HG03095 (cell line): ENCODE results near the gene TFAM.
"Not testable (repeated sequence)": the region's sequence is repeated elsewhere in the genome, so short reads cannot be mapped to it uniquely, and the experiment has no call there.

Experiments
- ATAC-seq: cut with Tn5 transposase; IDR thresholded peaks from one replicate; pipeline ENCODE4 v1.9.1; 2021; ENCODE audit warnings: moderate library complexity; ENCODE audit not compliant: unreplicated experiment

TFAM gene

DNA sequence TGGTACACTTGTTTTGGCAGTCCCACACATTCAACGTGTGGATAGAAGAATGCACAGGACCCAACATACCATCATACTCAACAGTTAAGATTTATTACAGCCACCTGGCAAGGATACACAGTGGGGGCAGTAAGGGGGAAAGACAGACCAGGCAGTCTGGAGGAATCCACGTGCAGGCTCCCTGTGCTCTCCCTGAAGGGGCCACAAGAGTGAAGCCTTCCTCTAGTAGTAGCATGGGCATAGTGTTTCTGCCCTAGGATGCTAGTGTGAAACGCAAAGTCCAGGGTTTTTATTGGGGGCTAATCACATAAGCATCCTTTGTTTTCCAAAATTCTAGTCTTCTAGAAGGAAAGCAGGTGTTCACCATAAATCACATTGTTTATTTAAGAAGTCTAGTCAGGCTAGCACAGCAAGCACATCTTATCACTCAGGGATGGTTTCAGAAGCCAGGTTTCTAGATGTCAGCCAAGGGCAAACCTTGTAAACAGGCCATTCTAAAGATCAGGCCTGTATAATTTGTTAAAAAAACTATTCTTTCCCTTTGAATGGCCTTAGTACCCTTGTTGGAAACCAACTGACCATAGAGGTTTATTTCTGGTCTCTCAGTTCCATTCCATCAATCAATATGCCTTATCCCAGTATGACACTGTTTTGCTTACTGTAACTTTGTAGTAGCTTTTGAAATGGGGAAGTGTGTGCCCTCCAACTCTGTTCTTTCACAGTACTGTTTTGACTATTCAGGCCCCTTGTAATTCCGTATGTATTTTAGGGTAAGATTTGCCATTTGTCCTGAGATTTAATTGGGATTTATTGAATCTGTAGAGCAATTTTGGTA, 12.4 kb upstream of the TFAM start:
- peak; percentile 60 for ATAC-seq

DNA sequence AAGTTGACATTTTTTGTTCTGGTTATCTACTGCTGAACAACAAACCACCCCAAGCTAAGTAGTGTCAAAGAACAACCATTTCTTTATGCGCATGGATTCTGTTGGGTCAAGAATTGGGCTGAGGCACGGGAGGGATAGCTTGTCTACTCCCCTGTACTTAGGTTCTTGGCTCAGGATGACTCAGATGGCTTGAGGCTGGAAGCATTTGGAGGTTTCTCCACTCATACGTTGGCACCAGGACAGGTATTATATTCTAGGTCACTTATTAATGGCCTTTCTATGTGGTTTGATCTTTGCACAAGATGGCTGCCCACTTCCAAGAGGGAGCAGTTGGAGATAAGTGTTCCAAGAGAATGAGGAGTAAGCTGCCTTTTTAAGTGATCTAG, 11.8 kb upstream of the TFAM start:
- ATAC-seq, result no peak

DNA sequence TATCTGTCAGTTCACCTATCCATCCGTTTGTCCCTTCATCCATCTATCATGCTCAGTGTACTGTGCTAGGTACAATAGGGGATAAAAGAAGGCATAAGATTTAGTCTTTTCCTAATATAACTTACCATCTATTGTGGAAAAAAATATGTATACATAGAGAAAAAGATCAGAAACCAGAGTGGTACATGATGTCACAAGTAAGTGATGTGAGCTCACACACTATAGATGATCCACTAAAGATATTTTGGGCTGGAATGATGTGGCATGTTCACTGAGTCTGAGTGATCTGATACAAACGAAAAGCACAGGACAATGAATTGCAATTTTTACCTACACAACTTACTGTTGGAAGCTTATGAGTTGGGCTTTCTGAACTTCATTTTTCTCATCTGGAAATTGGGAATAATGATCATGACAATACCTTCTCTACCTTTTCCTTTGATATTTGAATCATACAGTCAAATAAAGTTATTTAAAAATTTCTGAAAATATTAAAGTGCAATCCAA, 2.7 kb upstream of the TFAM start:
- no peak for ATAC-seq

DNA sequence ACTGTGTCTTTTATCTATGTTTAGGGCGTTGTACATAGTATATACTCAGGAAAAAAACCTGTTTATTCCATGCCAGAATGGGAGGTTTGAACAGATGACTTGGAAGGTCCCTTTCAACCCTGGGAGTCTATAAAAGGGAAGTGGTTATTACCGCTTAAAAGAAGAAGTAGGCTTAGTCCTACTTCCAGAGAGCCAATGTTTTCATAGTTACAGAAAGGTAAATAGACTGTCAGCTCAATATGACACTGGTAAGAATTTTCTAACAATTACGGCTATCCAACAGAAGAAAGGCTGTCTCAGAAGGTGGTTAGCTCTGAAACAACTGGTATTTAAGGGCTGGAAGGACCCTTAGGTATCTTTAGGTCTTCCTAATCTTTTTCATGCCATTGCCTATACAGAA, 1.1 kb upstream of the TFAM start:
- peak; percentile 42 for ATAC-seq

DNA sequence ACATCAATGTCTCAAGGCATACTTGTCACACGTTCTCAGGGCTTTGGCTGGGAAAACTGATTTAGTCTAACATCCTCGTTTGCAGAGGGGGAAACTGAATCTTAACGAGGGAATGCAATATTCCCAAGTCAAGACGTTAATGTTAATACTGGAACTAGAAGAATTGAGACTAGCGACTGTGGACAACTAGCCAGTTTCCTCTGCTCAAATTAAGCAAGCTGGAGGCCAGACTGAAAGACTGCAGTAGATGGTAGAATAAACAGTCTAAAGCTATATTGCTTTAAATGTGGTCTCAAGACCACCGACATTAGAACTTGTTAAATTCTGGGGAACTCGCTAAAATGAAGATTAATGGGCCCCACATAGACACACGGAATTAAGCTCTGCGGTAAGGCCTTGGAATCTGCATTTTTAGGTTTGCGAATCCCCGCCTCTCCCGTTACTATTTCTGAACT, 639 bp upstream of the TFAM start:
- ATAC-seq, result peak; percentile 0

DNA sequence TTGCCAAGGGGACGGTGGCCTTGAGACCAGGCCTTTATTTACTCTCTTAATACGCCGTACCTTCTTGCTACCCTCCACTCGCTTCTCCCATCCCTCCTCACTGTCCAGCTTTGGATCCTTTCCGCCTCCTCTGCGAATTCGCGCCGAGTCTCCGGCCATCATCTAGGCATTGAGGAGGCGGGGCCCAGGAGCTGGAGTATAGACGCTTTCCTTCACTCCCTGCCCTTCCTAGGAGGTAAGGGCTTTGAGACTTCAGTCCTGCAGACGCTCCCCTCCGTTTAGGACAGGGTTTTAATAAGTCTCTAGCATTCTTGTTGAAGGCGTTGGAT, 538 bp downstream of the TFAM start:
- peak; percentile 6 for ATAC-seq

DNA sequence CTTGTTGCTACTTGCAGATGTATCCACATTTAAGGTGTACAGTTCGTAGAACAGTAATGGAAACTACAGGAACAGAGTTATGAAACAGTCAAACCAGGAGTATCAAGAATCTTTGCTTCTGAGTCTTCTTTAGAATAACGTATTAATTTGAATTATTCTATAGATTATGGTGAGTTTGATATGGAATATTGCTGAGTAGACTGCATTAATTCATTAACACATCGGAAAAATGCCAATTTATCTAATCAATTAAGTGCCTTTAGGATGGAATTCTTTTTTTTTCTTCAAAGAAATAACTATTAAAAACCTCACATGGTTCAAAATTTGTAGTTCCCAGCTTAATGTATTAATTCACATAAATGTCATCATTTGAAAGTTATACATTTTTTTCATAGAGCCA, 3.8 kb downstream of the TFAM start:
- no peak for ATAC-seq

DNA sequence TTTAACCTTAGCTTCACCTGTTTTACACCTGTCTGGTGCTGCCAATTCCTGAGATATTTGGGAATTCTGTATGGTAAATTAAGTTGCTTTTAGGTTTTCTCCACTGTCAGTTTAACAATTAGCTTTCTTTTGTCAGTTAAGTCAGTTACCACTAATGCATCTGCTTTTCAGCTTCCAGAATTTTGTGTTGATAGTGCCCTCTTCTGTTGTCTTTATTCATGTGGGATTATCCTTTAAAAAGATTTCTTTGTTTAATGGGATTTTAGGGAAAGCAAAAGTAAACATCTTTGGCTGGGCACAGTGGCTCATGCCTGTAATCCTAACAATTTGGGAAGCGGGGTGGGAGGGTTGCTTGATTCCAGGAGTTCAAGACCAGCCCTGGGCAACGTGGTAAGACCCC, 8.1 kb downstream of the TFAM start:
- no peak for ATAC-seq

DNA sequence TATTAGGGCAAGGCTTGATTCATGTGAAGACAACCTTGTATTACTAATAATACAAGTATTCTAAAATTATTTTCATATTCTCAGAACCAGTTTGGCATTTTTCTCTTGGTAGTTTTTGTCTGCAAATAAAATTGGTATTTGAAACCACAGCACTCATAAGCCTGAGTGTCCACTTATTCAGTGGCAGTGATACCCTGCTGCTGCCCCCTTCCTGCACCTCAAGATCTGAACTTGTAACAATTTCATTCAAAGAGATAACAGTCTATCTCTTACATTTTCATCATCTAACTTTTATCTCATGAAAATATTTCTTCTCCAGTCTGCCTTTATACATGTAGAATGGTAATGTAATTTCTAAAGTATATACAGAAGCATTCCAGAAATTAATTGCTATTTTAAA, 9.3 kb downstream of the TFAM start:
- no peak for ATAC-seq

DNA sequence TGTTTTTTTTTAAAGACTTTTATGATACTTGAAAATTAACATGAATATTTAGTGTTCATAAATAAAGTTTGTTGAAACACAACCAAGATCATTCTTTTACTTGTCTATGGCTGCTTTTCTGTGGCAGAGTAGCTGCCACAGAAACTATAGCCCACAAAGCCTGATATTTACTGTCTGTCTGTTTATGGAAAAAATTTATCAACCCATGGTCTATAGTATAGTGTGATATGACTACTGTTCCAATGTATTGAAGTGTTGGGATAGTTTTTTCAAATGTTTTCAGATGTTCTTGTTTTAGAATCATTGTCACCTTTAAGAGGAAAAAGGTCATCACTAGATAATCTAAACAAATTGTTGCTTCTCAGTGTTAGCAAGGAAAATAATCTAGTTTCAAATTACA, 10.8 kb downstream of the TFAM start:
- no peak for ATAC-seq

DNA sequence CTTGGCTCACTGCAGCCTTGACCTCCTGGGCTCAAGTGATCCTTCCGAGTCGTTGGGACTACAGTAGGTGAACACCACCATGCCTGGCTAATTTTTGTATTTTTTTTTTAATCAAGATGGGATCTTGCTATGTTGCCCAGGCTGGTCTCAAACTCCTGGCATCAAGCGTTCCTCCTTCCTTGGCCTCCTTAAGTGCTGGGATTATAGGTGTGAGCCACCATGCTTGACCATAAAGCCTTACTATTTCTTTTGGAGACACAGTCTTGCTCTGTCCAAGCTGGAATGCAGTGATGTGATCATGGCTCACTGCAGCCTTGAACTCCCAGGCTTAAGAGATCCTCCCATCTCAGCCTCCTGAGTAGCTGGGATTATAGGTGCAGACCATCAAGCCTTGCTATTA, 12.6 kb downstream of the TFAM start:
- no peak for ATAC-seq

DNA sequence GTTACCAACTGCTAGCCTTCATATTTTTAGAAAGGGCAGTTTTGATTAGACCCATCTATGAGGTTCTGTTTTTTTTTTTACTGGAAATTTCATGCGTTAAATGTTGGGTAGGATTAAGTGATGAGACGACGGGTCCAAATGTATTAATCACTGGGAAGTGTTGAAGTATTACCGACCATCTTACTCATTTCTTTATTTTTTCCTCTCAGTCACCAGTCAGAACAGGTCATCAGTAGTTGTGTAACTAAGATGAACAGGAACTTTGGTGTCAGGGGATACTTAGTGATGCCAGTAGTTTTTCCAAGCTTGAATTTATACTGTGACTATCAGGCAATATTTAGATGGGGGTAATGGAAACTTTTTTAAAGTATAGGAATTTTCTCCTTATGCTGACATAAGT, 14.2 kb downstream of the TFAM start:
- no peak for ATAC-seq

DNA sequence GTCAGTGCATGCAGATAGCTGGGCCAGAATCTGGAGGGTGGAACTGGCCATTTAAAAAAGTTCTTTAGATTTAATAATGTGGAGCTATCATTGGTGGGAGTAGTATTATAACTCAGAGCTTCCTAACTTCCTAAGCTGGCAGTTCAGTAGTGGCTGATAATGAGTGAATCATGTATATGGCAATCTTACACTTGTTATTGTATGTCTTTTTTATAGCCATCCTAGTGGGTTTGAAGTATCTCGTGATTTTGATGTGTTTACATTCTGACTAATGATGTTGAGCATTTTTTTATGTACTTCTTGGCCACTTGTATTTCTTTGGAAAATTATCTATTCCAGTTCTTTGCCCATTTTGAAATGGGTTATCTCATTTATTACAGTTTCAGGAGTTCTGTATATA, 15.4 kb downstream of the TFAM start:
- ATAC-seq, result no peak

DNA sequence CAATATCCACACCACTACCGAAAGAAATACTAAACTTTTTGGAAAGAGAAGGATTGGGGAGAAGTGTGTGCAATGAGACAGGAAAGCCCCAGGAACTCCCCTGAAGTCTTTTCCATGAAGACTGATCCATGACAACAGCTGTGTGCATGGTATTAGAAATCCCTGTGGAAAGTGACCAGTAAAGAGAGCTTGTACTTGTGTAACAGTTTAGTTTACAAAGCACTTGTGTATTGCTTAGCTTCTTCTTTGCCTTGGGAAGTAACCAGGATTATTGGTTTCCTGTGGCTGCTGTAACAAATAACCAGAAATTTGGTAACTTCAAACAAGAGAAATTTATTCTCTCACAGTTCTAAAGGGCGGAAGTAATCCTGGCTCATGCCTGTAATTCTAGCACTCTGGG, 18.8 kb downstream of the TFAM start:
- no peak for ATAC-seq

DNA sequence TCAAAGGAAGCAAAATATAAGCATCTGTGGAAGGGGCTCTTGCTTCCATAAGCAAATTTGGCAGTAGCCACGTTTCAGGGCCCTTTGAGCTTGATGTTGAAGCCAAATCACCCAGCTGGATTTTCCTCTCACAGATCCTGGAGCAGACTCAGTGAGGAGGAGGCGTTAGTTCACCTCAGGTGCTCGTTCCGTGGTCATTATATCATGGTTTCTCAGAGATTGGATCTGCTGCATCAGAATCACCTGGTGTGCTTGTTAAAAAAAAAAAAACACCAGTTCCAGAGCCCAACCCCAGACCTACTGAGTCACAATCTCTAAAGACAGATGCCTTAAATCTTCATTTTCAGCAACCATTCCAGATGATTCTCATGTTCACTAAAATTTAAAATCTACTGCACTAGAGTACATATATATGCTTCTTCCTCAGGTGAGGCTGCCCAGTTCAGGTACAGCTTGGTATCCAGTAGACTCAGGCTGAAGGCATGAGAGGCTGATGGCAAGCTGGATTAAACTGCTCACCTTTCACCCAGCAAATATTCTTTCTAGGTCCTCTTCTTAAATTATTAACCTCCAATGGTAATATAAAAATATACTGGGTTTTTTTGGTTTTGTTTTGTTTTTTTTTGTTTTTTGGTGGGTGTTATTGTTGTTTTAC, 24.9 kb downstream of the TFAM start:
- ATAC-seq, result no peak

DNA sequence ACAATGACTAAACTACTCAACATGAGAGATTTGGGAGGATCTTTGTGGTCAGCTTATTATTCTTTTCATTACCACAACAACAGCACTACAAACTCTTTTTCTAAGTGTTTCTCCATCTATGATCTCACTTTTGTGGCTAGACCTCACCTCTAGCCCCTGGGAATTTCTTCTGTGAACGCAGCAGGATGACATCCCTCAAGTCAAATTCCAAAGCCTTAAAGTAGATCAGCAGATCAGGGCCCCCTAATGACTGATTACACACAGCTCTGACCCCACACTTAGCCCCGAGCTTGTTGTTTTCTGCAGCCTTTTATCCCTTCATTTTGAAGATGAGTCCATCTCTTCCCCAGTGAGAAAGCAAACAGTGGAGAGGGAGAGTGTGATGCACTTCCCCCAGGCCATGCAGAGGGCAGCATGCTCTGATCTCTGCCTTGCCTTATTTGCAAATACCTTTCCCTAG, 27.3 kb downstream of the TFAM start:
- ATAC-seq, result no peak

DNA sequence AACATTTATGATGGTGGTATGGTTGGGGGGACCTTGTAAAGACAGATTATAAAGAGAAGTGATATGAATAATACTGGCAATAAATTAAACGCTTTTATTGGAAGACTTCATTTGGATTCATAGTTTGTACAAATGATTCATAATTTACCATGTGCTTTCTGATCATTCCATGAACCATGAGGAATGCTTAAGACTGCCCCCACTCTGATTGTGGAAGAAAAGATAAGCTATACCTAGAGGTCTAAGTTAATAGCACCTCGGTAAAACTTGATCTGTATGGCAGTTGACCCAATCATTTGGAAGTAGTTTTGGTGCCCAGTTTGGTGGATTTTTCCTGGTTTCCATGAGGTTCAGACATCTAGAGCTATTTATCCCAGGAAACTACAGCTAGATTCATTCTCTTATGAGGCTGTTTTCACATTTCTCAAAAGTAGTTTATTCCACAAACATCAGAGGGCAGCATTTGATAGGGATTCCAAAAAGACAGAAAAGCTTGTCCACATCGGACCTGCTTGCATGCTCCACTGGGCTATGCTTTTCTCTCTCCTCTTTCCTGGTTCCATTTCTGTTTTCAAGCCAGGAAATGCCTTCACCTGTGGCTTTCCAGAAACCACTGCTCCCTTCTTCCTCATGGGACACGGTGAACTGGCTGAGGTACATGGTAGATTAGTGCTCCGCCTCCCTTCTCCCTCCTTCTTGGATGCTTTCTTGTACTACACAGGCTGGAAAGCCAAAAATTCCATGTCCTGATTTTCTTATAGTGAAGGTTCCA, 29.2 kb downstream of the TFAM start:
- ATAC-seq, result no peak

DNA sequence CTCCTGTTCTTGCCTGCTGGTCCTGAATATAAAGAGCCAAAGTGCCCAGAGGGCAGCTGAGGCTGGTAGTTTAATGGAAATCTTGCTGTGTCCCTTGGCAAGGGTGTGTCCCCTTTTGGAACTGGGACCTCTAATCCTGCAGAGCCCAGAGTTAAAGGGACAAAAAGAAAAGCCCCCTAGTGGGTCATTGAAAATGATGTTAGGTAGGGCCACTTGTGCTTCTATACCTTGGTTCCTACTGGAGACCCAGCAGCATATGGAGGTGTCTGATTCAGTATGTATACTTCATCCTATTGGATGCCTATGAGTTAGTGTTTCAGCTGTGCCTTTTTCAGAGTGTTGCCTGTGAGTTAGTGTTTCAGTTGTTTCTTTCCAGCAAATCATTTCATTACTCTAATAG, 30.5 kb downstream of the TFAM start:
- ATAC-seq, result no peak

DNA sequence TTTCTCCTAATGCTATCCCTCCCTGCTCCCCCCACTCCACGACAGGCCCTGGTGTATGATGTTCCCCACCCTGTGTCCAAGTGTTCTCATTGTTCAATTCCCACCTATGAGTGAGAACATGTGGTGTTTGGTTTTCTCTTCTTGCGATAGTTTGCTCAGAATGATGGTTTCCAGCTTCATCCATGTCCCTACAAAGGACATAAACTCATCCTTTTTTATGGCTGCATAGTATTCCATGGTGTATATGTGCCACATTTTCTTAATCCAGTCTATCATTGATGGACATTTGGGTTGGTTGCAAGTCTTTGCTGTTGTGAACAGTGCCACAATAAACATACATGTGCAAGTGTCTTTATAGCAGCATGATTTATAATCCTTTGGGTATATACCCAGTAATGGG, 32.7 kb downstream of the TFAM start:
- ATAC-seq, result not testable (repeated sequence)

DNA sequence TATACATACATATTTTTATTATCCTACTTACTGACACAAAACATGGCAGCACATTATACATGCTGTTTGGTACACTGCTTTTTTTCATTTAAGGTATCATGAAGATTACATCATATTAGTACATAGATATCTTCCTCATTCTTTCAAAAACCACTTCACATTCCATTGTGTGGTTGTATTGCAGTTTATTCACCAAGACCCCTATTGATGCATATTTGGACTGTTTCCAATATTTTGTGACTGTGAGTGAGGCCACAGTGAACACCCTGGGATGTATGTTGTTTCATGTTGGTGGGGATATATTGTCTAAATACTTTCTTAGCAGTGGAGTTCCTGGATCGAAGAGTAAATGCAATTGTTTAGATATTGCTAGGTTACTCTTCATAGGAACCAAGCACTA, 39.0 kb downstream of the TFAM start:
- no peak for ATAC-seq

DNA sequence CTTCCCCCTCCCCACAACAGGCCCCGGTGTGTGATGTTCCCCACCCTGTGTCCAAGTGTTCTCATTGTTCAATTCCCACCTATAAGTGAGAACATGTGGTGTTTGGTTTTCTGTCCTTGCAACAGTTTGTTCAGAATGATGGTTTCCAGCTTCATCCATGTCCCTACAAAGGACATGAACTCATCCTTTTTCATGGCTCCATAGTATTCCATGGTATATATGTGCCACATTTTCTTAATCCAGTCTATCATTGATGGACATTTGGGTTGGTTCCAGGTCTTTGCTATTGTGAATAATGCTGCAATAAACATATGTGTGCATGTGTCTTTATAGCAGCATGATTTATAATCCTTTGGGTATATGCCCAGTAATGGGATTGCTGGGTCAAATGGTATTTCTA, 43.2 kb downstream of the TFAM start:
- not testable (repeated sequence) for ATAC-seq

DNA sequence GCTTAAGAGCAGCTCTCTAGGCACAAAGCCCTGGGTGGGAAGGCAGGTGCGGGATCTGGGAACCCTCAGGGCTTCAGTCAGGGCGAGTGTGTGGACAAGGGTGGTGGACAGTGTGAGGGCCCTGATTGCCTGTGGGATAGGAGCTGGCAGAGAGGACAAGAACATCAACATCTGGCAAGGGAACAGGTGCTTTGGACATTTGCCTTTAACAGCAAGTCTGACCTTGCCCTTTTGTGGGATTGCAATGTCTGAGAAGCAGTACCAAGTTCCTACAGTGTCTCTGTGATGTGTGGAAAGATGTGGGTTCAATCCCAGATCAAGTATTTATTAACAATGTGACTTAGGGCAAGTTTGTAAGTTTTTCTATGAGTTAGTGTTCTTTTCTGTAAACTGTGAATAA, 46.7 kb downstream of the TFAM start:
- ATAC-seq, result no peak
